GM13976 (cell line): ENCODE data around the gene ANKH.

Experiments
- DNase-seq: peaks from one replicate; pipeline ENCODE4 v3.0.0; 2012; ENCODE audit warnings: low spot score
- in situ Hi-C: fragments of 300-500 bp; cut with MboI; formaldehyde crosslinking; loops from one replicate; pipeline ENCODE4 v1.12.0; 2022; ENCODE audit warnings: low sequenced_read_pairs, mixed read lengths, inconsistent platforms; ENCODE audit not compliant: unreplicated experiment
- TF ChIP-seq, protein P1 (sequence below): IDR thresholded peaks from 2 replicates; pipeline ENCODE4 v1.5.1; 2012; ENCODE audit warnings: borderline replicate concordance, mild to moderate bottlenecking; ENCODE audit not compliant: insufficient read depth; ENCODE audit errors: extremely low read depth, missing control alignments, control extremely low read depth

Gene ANKH

DNA sequence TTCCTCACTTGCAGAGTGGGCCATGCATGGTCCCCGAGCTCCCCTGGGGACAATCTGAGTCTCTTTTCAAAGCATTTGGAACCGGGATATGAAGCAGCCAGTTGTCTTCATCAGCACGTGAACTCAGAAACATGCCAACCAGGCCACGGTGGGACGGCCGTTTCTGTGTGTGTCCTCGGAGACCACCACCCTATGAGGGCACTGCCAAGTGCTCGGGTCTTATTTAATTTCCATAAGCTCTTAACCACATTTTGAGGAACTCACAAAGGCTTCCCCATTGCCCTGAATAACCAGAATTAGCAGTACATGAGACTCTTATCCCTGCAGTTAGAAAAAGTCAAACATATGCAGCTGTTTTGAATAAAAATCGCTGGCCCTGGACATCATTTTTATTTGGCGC lies 146.9 kb downstream of the ANKH start:
- DNase-seq, result no peak
- in situ Hi-C loops, result loop anchor here (5.0 kb wide), 1 partner anchor 278 kb away; no protein-coding TSS in a partner anchor
- TF ChIP-seq, protein P1, sequence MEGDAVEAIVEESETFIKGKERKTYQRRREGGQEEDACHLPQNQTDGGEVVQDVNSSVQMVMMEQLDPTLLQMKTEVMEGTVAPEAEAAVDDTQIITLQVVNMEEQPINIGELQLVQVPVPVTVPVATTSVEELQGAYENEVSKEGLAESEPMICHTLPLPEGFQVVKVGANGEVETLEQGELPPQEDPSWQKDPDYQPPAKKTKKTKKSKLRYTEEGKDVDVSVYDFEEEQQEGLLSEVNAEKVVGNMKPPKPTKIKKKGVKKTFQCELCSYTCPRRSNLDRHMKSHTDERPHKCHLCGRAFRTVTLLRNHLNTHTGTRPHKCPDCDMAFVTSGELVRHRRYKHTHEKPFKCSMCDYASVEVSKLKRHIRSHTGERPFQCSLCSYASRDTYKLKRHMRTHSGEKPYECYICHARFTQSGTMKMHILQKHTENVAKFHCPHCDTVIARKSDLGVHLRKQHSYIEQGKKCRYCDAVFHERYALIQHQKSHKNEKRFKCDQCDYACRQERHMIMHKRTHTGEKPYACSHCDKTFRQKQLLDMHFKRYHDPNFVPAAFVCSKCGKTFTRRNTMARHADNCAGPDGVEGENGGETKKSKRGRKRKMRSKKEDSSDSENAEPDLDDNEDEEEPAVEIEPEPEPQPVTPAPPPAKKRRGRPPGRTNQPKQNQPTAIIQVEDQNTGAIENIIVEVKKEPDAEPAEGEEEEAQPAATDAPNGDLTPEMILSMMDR, result no peak

DNA sequence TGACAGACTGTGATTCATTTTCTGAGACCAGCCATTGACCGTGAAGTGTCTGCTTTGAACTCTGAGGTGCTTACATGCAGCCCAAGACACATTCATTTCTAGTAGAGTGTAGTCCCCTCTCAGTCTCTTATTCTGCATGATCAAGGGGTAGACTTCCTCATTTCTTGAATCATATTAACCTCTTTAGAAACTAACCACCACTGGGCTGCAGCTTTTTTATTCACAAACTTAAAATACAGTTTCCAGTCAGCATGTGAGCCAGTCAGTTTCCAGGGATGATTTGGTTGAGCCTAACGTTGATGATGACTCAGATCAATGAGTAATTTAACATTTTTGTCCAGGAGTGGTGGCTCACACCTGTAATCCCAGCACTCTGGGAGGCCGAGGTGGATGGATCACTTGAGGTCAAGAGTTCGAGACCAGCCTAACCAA lies 147.9 kb downstream of the ANKH start:
- in situ Hi-C loops, result loop anchor here (5.0 kb wide), 1 partner anchor 279 kb away; no protein-coding TSS in a partner anchor
- no peak for DNase-seq
- TF ChIP-seq, protein P1, result no peak

DNA sequence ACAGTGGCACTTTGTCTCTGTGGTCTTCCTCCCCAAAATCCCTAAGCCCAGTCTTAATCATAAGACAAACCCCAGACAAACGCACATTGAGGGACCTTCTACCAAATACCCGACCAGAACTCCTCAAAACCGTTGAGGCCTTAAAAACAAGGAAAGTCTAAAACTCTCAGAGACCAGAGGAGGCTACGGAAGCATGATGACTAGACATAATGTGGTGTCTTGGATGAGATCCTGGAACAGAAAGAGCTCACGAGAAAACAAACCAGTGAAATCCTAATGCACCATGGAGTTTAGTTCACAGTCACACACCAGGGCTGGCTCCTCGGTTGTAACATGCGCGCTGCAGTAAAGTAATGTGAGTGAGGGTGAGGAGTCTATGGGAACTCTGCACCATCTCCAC lies 148.7 kb downstream of the ANKH start:
- TF ChIP-seq, protein P1, result no peak
- in situ Hi-C loops, result loop anchor here (5.0 kb wide), 1 partner anchor 279 kb away; no protein-coding TSS in a partner anchor
- no peak for DNase-seq

DNA sequence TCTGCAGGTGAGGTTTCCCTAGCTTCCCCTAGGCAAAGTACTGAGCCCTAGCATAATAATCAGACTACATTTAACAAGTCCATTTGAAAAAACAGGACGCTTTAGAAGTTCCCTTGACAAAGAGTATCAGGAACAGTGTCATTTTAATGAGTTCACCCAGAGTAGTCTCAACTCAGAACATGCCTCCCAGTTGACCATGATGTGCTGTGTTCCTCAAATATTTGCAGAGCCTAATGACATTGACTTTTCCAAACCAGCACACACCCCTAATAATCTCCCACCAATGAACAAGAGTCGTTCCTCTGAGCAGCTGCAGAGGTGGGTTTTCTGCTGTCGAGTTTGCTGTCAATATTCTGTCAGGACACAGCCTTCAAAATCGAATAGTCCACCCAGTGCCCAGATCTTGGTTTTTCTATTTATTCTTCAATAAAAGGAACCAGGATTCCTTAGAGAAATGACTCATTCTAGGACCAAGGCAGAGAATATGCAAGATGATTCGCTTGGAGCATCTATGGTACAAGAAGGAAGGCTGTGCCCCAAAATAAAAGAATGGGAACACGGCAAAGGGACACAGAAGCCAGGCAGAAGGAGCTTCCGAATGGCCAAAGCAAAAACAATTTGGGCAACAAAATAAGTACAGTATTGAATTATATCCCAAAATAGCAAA lies 149.5 kb downstream of the ANKH start:
- TF ChIP-seq, protein P1, result no peak
- DNase-seq, result no peak
- in situ Hi-C loops, result loop anchor here (5.0 kb wide), 1 partner anchor 280 kb away; no protein-coding TSS in a partner anchor

DNA sequence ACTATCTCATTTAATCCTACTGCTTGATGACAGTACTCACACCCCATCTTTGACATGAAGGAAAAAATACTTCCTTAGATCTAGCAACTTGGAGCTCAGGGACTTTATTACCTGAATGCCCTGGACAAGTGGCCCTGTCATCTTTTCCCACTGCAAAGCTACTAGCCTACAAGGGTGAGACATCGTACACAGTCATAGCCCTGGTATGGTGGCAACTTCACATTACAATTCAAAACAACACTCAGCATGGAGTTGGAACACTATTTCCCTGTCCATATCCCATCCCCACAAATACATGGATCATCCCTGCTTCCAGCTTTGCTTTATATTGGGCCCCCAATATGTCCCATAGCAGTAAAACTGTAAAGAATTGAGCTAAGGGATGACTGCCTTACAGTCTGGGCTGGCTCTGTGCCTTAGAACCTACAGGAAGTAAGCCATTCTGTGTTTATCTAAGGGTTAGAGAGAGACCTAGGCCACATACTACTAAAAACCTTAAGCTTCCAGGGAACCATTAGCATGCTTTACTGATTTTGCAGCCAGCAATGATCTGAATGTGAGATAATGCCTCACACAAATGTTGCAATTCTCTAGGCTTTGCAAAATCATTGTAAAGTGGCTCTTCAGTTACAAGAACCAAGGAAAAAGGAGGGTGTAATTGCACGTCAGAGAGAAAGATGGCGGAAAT lies 151.2 kb downstream of the ANKH start:
- in situ Hi-C loops, result loop anchor here (5.0 kb wide), 1 partner anchor 282 kb away; no protein-coding TSS in a partner anchor
- TF ChIP-seq, protein P1, result no peak
- DNase-seq, result no peak

DNA sequence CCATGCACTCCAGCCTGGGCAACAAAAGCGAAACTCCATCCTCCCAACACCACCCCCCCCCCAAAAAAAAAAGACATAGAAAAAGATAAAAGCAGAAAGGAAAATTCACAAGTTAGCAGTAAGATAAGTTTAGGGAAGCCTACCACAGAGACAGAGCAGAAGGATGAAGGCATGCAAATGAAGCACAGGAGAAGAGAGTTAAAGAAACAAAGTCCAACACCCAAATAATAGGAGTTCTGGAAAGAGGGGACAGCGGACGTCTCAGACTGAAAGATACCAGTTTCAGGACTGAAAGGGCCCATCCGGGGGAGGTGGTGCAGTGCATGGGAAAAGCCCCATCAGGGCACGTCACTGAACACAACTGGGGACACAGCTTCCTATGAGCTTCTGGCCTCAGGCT lies 152.8 kb downstream of the ANKH start:
- TF ChIP-seq, protein P1, result no peak
- no peak for DNase-seq
- in situ Hi-C loops, result no loop called here
